Measurements from ENCODE around the gene FAM120B.

Gene FAM120B

GRCh38 chr6:170361335-170361734 is 54.8 kb downstream of the FAM120B start:
- peaks cover 6% of the 10 kb centered on the region; the same call in 1 of the 2 replicates for H4K20me1 ChIP-seq (ENCODE audit: insufficient read depth, low read length)

GRCh38 chr6:170362121-170362520 is 55.6 kb downstream of the FAM120B start:
- no peak overlapping the region for H3K4me3 ChIP-seq (ENCODE audit: low read depth in 1 of 2, low read length in 2 of 2)
- H3K9ac ChIP-seq (ENCODE audit: low read depth, low read length) = no peak overlapping the region
- H3K4me2 ChIP-seq (ENCODE audit: insufficient read depth, low read length) = no peak overlapping the region
- no peak for ATAC-seq (ENCODE audit: insufficient read depth, low read depth)
- TF ChIP-seq EZH2 (IDR thresholded peaks at IDR 0.05; ENCODE audit: borderline replicate concordance, low read depth, low read length, severe bottlenecking) = no peak
- no peak for TF ChIP-seq CTCF (IDR thresholded peaks at IDR 0.05; ENCODE audit: borderline replicate concordance, extremely low read depth, low read length, poor library complexity, severe bottlenecking)
- no peaks in the 10 kb centered on the region for H3K4me1 ChIP-seq (ENCODE audit: insufficient read depth, low read length)
- H3K27me3 ChIP-seq (ENCODE audit: insufficient read depth, low read length, poor library complexity) = no peaks in the 10 kb centered on the region
- H4K20me1 ChIP-seq (ENCODE audit: insufficient read depth, low read length) = peaks cover 6% of the 10 kb centered on the region; the same call in 1 of the 2 replicates
- no peak overlapping the region for H2AFZ ChIP-seq (ENCODE audit: low read depth, low read length)
- H3K27ac ChIP-seq (ENCODE audit: low read length) = no peak overlapping the region
- H3K9me3 ChIP-seq (ENCODE audit: insufficient read depth, low read length, severe bottlenecking) = no peaks in the 10 kb centered on the region
- DNase-seq = no peak
- H3K36me3 ChIP-seq (ENCODE audit: insufficient read depth, low read length) = peaks cover 63% of the 10 kb centered on the region
- no peaks in the 10 kb centered on the region for H3K79me2 ChIP-seq (ENCODE audit: insufficient read depth, low read length)

More at GRCh38 chr6:170361335-170361734, 54.8 kb downstream of the FAM120B start:
- TF ChIP-seq EZH2 (IDR thresholded peaks at IDR 0.05; ENCODE audit: borderline replicate concordance, low read depth, low read length, severe bottlenecking) (no peak), CTCF (IDR thresholded peaks at IDR 0.05; ENCODE audit: borderline replicate concordance, extremely low read depth, low read length, poor library complexity, severe bottlenecking) (no peak)
- ATAC-seq (ENCODE audit: insufficient read depth, low read depth) = no peak
- Histone ChIP-seq H3K9ac (ENCODE audit: low read depth, low read length) (no peak overlapping the region), H2AFZ (ENCODE audit: low read depth, low read length) (no peak overlapping the region), H3K4me3 (ENCODE audit: low read depth in 1 of 2, low read length in 2 of 2) (no peak overlapping the region), H3K79me2 (ENCODE audit: insufficient read depth, low read length) (no peaks in the 10 kb centered on the region), H3K27me3 (ENCODE audit: insufficient read depth, low read length, poor library complexity) (no peaks in the 10 kb centered on the region), H3K9me3 (ENCODE audit: insufficient read depth, low read length, severe bottlenecking) (no peaks in the 10 kb centered on the region), H3K4me2 (ENCODE audit: insufficient read depth, low read length) (no peak overlapping the region), H3K4me1 (ENCODE audit: insufficient read depth, low read length) (no peaks in the 10 kb centered on the region), H3K27ac (ENCODE audit: low read length) (no peak overlapping the region), H3K36me3 (ENCODE audit: insufficient read depth, low read length) (peaks cover 66% of the 10 kb centered on the region)
- DNase-seq = no peak

GRCh38 chr6:170363255-170363654 is 56.7 kb downstream of the FAM120B start:
- no peak overlapping the region for H3K4me2 ChIP-seq (ENCODE audit: insufficient read depth, low read length)
- H3K9me3 ChIP-seq (ENCODE audit: insufficient read depth, low read length, severe bottlenecking) = no peaks in the 10 kb centered on the region
- H3K9ac ChIP-seq (ENCODE audit: low read depth, low read length) = no peak overlapping the region
- no peak for ATAC-seq (ENCODE audit: insufficient read depth, low read depth)
- H2AFZ ChIP-seq (ENCODE audit: low read depth, low read length) = no peak overlapping the region
- H3K4me1 ChIP-seq (ENCODE audit: insufficient read depth, low read length) = no peaks in the 10 kb centered on the region
- no peaks in the 10 kb centered on the region for H3K27me3 ChIP-seq (ENCODE audit: insufficient read depth, low read length, poor library complexity)
- H4K20me1 ChIP-seq (ENCODE audit: insufficient read depth, low read length) = 0 out of 2 replicates have a peak, but pooled peaks cover 3% of the 10 kb centered on the region
- H3K36me3 ChIP-seq (ENCODE audit: insufficient read depth, low read length) = peaks cover 63% of the 10 kb centered on the region
- H3K27ac ChIP-seq (ENCODE audit: low read length) = no peak overlapping the region
- DNase-seq = no peak
- H3K4me3 ChIP-seq (ENCODE audit: low read depth in 1 of 2, low read length in 2 of 2) = no peak overlapping the region
- TF ChIP-seq CTCF (IDR thresholded peaks at IDR 0.05; ENCODE audit: borderline replicate concordance, extremely low read depth, low read length, poor library complexity, severe bottlenecking) (no peak), EZH2 (IDR thresholded peaks at IDR 0.05; ENCODE audit: borderline replicate concordance, low read depth, low read length, severe bottlenecking) (no peak)
- no peaks in the 10 kb centered on the region for H3K79me2 ChIP-seq (ENCODE audit: insufficient read depth, low read length)

GRCh38 chr6:170365121-170365520 is 58.6 kb downstream of the FAM120B start:
- no peak overlapping the region for H3K27ac ChIP-seq (ENCODE audit: low read length)
- peaks cover 49% of the 10 kb centered on the region for H3K36me3 ChIP-seq (ENCODE audit: insufficient read depth, low read length)
- H3K27me3 ChIP-seq (ENCODE audit: insufficient read depth, low read length, poor library complexity) = no peaks in the 10 kb centered on the region
- TF ChIP-seq EZH2 (IDR thresholded peaks at IDR 0.05; ENCODE audit: borderline replicate concordance, low read depth, low read length, severe bottlenecking) (no peak), CTCF (IDR thresholded peaks at IDR 0.05; ENCODE audit: borderline replicate concordance, extremely low read depth, low read length, poor library complexity, severe bottlenecking) (no peak)
- no peaks in the 10 kb centered on the region for H3K79me2 ChIP-seq (ENCODE audit: insufficient read depth, low read length)
- no peak overlapping the region for H2AFZ ChIP-seq (ENCODE audit: low read depth, low read length)
- no peak for ATAC-seq (ENCODE audit: insufficient read depth, low read depth)
- no peak for DNase-seq
- no peak overlapping the region for H3K4me3 ChIP-seq (ENCODE audit: low read depth in 1 of 2, low read length in 2 of 2)
- no peaks in the 10 kb centered on the region for H3K4me1 ChIP-seq (ENCODE audit: insufficient read depth, low read length)
- H3K9ac ChIP-seq (ENCODE audit: low read depth, low read length) = no peak overlapping the region
- no peak overlapping the region for H3K4me2 ChIP-seq (ENCODE audit: insufficient read depth, low read length)
- H3K9me3 ChIP-seq (ENCODE audit: insufficient read depth, low read length, severe bottlenecking) = no peaks in the 10 kb centered on the region
- no peaks in the 10 kb centered on the region for H4K20me1 ChIP-seq (ENCODE audit: insufficient read depth, low read length)
